H9 (cell line): ENCODE results near the gene KTI12. TPM values are rescaled to one million over a fixed set of nuclear protein-coding genes. Genes with fewer than 3 reads are reported as not detected.

Source experiments
- DNase-seq: peaks from one replicate; pipeline ENCODE4 v3.0.0-alpha.2; 2017
- H2AFZ ChIP-seq: one replicate; pipeline ENCODE4 v1.6.1; 2013; ENCODE audit warnings: mild to moderate bottlenecking, low read length, control low read depth, moderate library complexity
- H2AK5ac ChIP-seq: 2 replicates; pipeline ENCODE4 v1.6.1; 2013; ENCODE audit warnings: low read length, control low read depth, mixed read lengths; ENCODE audit not compliant: insufficient read length
- H2BK120ac ChIP-seq: one replicate; pipeline ENCODE4 v1.6.1; 2013; ENCODE audit warnings: low read depth, mild to moderate bottlenecking, low read length, control low read depth, inconsistent platforms; ENCODE audit not compliant: poor library complexity, severe bottlenecking
- H2BK12ac ChIP-seq: 2 replicates; pipeline ENCODE4 v1.6.1; 2013; ENCODE audit warnings: low read length, control low read depth, mixed read lengths, low read depth; ENCODE audit not compliant: insufficient read length
- H2BK15ac ChIP-seq: 2 replicates; pipeline ENCODE4 v1.6.1; 2013; ENCODE audit warnings: low read depth, low read length, control low read depth
- H2BK20ac ChIP-seq: one replicate; pipeline ENCODE4 v1.6.1; 2013; ENCODE audit warnings: low read depth, mild to moderate bottlenecking, low read length, control low read depth, inconsistent platforms; ENCODE audit not compliant: poor library complexity, severe bottlenecking
- H2BK5ac ChIP-seq: 2 replicates; pipeline ENCODE4 v1.6.1; 2013; ENCODE audit warnings: low read length, control low read depth, mixed read lengths; ENCODE audit not compliant: insufficient read length
- H3K14ac ChIP-seq: 2 replicates; pipeline ENCODE4 v1.6.1; 2013; ENCODE audit warnings: low read length, control low read depth; ENCODE audit not compliant: insufficient read depth
- H3K18ac ChIP-seq: 2 replicates; pipeline ENCODE4 v1.6.1; 2013; ENCODE audit warnings: low read depth, mild to moderate bottlenecking, mixed read lengths, low read length, control low read depth; ENCODE audit not compliant: insufficient read length
- H3K23ac ChIP-seq: 2 replicates; pipeline ENCODE4 v1.6.1; 2013; ENCODE audit warnings: low read length, control low read depth, mixed read lengths, low read depth; ENCODE audit not compliant: insufficient read length
- H3K23me2 ChIP-seq: 2 replicates; pipeline ENCODE4 v1.6.1; 2013; ENCODE audit warnings: low read depth, mild to moderate bottlenecking, mixed read lengths, low read length, control low read depth; ENCODE audit not compliant: insufficient read length, poor library complexity, severe bottlenecking
- H3K27ac ChIP-seq: 2 replicates; pipeline ENCODE4 v1.5.1; 2013; ENCODE audit warnings: low read length, control low read depth, mixed read lengths, low read depth; ENCODE audit not compliant: insufficient read length
- H3K27me3 ChIP-seq: 2 replicates; pipeline ENCODE4 v1.6.1; 2013; ENCODE audit warnings: low read length, control low read depth, inconsistent platforms; ENCODE audit not compliant: insufficient read depth
- H3K4ac ChIP-seq: 2 replicates; pipeline ENCODE4 v1.6.1; 2013; ENCODE audit warnings: low read depth, mild to moderate bottlenecking, control low read depth, inconsistent platforms, low read length, moderate library complexity
- H3K4me1 ChIP-seq: 2 replicates; pipeline ENCODE4 v1.6.1; 2013; ENCODE audit warnings: low read length, control low read depth, inconsistent platforms; ENCODE audit not compliant: insufficient read depth
- H3K4me2 ChIP-seq: 2 replicates; pipeline ENCODE4 v1.6.1; 2013; ENCODE audit warnings: low read length, control low read depth, mixed read lengths; ENCODE audit not compliant: insufficient read length, insufficient read depth
- H3K56ac ChIP-seq: 2 replicates; pipeline ENCODE4 v1.6.1; 2013; ENCODE audit warnings: low read depth, mild to moderate bottlenecking, mixed read lengths, low read length, control low read depth; ENCODE audit not compliant: insufficient read length
- H3K79me1 ChIP-seq: 2 replicates; pipeline ENCODE4 v1.6.1; 2013; ENCODE audit warnings: low read depth, mild to moderate bottlenecking, moderate library complexity, low read length, control low read depth, inconsistent platforms; ENCODE audit not compliant: insufficient read depth, poor library complexity, severe bottlenecking
- H3K79me2 ChIP-seq: 2 replicates; pipeline ENCODE4 v1.6.1; 2013; ENCODE audit warnings: low read length, control low read depth, inconsistent platforms; ENCODE audit not compliant: insufficient read depth
- H3K9ac ChIP-seq: 2 replicates; pipeline ENCODE4 v1.6.1; 2013; ENCODE audit warnings: low read length, control low read depth, mixed read lengths; ENCODE audit not compliant: insufficient read length; ENCODE audit errors: extremely low read depth
- H3K9me3 ChIP-seq: one replicate; pipeline ENCODE4 v1.6.1; 2013; ENCODE audit warnings: low read depth, low read length, inconsistent platforms; ENCODE audit not compliant: control insufficient read depth
- H3T11ph ChIP-seq: one replicate; pipeline ENCODE4 v1.6.1; 2013; ENCODE audit warnings: mild to moderate bottlenecking, low read length, control low read depth, inconsistent platforms
- H4K20me1 ChIP-seq: one replicate; pipeline ENCODE4 v1.6.1; 2013; ENCODE audit not compliant: control insufficient read depth, insufficient read length, insufficient read depth
- H4K5ac ChIP-seq: 2 replicates; pipeline ENCODE4 v1.6.1; 2013; ENCODE audit warnings: low read depth, mild to moderate bottlenecking, mixed read lengths, low read length, control low read depth; ENCODE audit not compliant: insufficient read length
- H4K8ac ChIP-seq: replicated peaks from 2 replicates; pipeline ENCODE4 v1.6.1; 2013; ENCODE audit warnings: low read length, control low read depth, mixed read lengths, low read depth; ENCODE audit not compliant: insufficient read length
- H4K91ac ChIP-seq: 2 replicates; pipeline ENCODE4 v1.6.1; 2013; ENCODE audit warnings: low read depth, mild to moderate bottlenecking, moderate library complexity, mixed read lengths, low read length, control low read depth; ENCODE audit not compliant: insufficient read length
- H3K27ac Mint-ChIP-seq, 3 experiments: 2 replicates in 2 of 3; 3 replicates in 1 of 3; pipeline ENCODE4 v1.8.0; 2020 to 2021; ENCODE audit warnings: mixed read lengths in 3 of 3, mild to moderate bottlenecking in 1 of 3, moderate library complexity in 1 of 3
- H3K27me3 Mint-ChIP-seq: 2 replicates; pipeline ENCODE4 v1.8.0; 2021; ENCODE audit warnings: low read depth, mild to moderate bottlenecking, moderate library complexity, mixed read lengths
- H3K36me3 Mint-ChIP-seq, 3 experiments: 2 replicates in 2 of 3; 3 replicates in 1 of 3; pipeline ENCODE4 v1.8.0; 2020 to 2021; ENCODE audit warnings: low read depth in 3 of 3, mixed read lengths in 3 of 3; ENCODE audit not compliant: insufficient read depth in 1 of 3
- H3K4me1 Mint-ChIP-seq, 2 experiments: 2 replicates each; pipeline ENCODE4 v1.8.0; 2020; ENCODE audit warnings: mixed read lengths in 2 of 2
- H3K4me3 Mint-ChIP-seq, 2 experiments: 2 replicates in 1 of 2; 3 replicates in 1 of 2; pipeline ENCODE4 v1.8.0; 2020 to 2021; ENCODE audit warnings: mild to moderate bottlenecking in 2 of 2, mixed read lengths in 2 of 2, moderate library complexity in 1 of 2
- H3K9me3 Mint-ChIP-seq, 2 experiments: 2 replicates in 1 of 2; 3 replicates in 1 of 2; pipeline ENCODE4 v1.8.0; 2020; ENCODE audit warnings: mild to moderate bottlenecking in 2 of 2, mixed read lengths in 2 of 2, moderate library complexity in 1 of 2
- WGBS: extraction: QIAGEN DNeasy Blood & Tissue Kit; methylation state at CpG from one replicate; pipeline ENCODE4 v1.1.7; 2013; ENCODE audit warnings: missing lambda C conversion rate, low lambda C conversion rate, mixed read lengths; ENCODE audit not compliant: insufficient read length; ENCODE audit errors: extremely low coverage; 5-methylcytosine and 5-hydroxymethylcytosine counted together
- total RNA-seq: library from RNA; stranded (reverse); gene quantifications from 2 replicates; pipeline ENCODE4 v1.2.1, GENCODE V29; 2021
- TF ChIP-seq, protein P1 (sequence below): fragments of 200-600 bp; sonication (generic); conservative IDR thresholded peaks from 3 replicates; pipeline ENCODE4 v1.8.0; 2021; ENCODE audit warnings: antibody characterized with exemption, mild to moderate bottlenecking

The KTI12 gene
- total RNA-seq, 1 experiment from 2014 or later = 16.7 TPM

DNA sequence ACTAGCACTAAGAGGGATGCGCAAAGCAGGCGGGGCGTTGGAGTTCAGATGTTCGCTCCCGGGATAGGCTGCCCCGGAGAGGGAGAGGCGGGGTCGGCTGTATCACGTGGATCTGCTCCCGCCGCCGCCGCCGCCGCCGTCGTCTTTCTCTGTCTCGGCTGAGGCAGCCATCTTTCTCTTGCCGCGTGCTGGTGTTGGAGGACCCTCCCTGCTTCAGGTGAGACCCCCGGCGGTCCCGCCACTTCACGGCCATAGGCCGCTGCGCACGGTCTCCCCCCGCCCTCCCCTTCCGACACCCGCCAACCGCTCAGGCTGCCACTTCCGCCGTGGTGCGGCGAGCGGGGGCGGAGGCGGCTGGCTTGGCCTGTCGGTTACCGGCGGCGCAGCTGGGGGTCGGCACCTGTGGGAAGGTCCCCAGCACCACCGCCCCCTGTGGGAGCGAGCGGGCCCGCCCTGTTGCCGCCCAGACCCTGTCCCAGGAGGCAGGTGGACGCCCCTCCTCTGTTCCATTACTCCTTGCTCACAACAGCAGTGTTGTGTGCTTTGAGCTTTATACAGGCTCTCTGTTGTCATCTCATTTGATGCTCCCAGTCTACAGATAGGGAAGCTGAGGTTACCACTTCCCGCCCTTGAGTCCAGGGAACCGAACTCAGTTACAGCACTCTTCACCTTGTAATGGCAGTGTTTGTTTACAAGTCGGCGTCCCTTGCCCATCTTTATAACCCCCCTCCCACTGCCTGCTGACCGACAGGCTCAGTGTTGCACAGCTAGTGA, 22.7 kb upstream of the KTI12 start, which contains the start of gene BTF3L4:
BTF3L4 (plus strand) TSS at position 133 of the 774 bp plus-strand sequence. CDS start 3,553 bp downstream, outside the sequence.
- H3K4me2 ChIP-seq = peak within 1 kb of the TSS; percentile 83
- H3K9me3 ChIP-seq = no peaks in the 10 kb centered on the region
- H3K9ac ChIP-seq = peak within 1 kb of the TSS; percentile 93
- Mint-ChIP-seq H3K4me1 (peaks cover 25 to 28% of the 10 kb centered on the region in 2 experiments), H3K27me3 (no peaks in the 10 kb centered on the region), H3K27ac (peak within 1 kb of the TSS; percentile 97 to 100 (median 99)), H3K36me3 (peaks cover 19 to 54% (median 44%) of the 10 kb centered on the region in 3 experiments), H3K9me3 (no peaks in the 10 kb centered on the region; a peak in 1 of 5 replicates), H3K4me3 (peak within 1 kb of the TSS; percentile 99 to 100)
- DNase-seq = peak; percentile 98
- H3K79me2 ChIP-seq = peaks cover 29% of the 10 kb centered on the region; the same call in 1 of the 2 replicates
- H2AK5ac ChIP-seq = no peak within 1 kb of the TSS
- no peak within 1 kb of the TSS for H2BK15ac ChIP-seq
- no peaks in the 10 kb centered on the region for H3K79me1 ChIP-seq
- peak within 1 kb of the TSS; percentile 94 for H3T11ph ChIP-seq
- H3K23ac ChIP-seq = no peak within 1 kb of the TSS
- H3K27ac ChIP-seq = peak within 1 kb of the TSS; percentile 71
- peak within 1 kb of the TSS; percentile 0 for H4K91ac ChIP-seq
- H4K8ac ChIP-seq = no peak within 1 kb of the TSS
- no peak within 1 kb of the TSS for H2AFZ ChIP-seq
- H2BK5ac ChIP-seq = peak within 1 kb of the TSS; percentile 42
- H4K20me1 ChIP-seq = no peaks in the 10 kb centered on the region
- peak within 1 kb of the TSS; percentile 97 for H2BK120ac ChIP-seq
- WGBS = no CpG with 5 or more reads among the region's 54 CpGs
- H3K18ac ChIP-seq = peak within 1 kb of the TSS; percentile 97
- H2BK20ac ChIP-seq = no peak within 1 kb of the TSS
- peak within 1 kb of the TSS; percentile 98 for H3K14ac ChIP-seq
- no peaks in the 10 kb centered on the region for H3K27me3 ChIP-seq
- peak within 1 kb of the TSS; percentile 18; the same call in 1 of the 2 replicates for H3K4ac ChIP-seq
- H4K5ac ChIP-seq = peak within 1 kb of the TSS; percentile 78
- peaks cover 10% of the 10 kb centered on the region for H3K23me2 ChIP-seq
- H3K4me1 ChIP-seq = no peaks in the 10 kb centered on the region
- H3K56ac ChIP-seq = no peak within 1 kb of the TSS
- TF ChIP-seq, protein P1, sequence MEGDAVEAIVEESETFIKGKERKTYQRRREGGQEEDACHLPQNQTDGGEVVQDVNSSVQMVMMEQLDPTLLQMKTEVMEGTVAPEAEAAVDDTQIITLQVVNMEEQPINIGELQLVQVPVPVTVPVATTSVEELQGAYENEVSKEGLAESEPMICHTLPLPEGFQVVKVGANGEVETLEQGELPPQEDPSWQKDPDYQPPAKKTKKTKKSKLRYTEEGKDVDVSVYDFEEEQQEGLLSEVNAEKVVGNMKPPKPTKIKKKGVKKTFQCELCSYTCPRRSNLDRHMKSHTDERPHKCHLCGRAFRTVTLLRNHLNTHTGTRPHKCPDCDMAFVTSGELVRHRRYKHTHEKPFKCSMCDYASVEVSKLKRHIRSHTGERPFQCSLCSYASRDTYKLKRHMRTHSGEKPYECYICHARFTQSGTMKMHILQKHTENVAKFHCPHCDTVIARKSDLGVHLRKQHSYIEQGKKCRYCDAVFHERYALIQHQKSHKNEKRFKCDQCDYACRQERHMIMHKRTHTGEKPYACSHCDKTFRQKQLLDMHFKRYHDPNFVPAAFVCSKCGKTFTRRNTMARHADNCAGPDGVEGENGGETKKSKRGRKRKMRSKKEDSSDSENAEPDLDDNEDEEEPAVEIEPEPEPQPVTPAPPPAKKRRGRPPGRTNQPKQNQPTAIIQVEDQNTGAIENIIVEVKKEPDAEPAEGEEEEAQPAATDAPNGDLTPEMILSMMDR = peak; percentile 37; the same call in 2 of the 3 replicates
- H2BK12ac ChIP-seq = no peak within 1 kb of the TSS
